Choroid plexus epithelial cell (primary cell): ENCODE data around the gene SH2D2A.

ENCODE experiments used
- DNase-seq: peaks from one replicate; pipeline ENCODE4 v3.0.0-alpha.2; 2010; ENCODE audit warnings: low read depth
- H3K4me3 ChIP-seq: 2 replicates; pipeline ENCODE4 v1.5.1; 2011; ENCODE audit warnings: low read depth, mild to moderate bottlenecking, control low read depth, low read length, moderate library complexity
- CTCF ChIP-seq: conservative IDR thresholded peaks from 2 replicates; pipeline ENCODE4 v1.5.1; 2011; ENCODE audit warnings: low read depth, mild to moderate bottlenecking, control low read depth, inconsistent platforms, low read length, moderate library complexity

Gene SH2D2A

GRCh38 chr1:156809281-156809680, 7.4 kb downstream of the SH2D2A start:
- no peak overlapping the region for H3K4me3 ChIP-seq
- no peak for TF ChIP-seq CTCF
- DNase-seq, result no peak

- TF ChIP-seq CTCF, result no peak
- no peak overlapping the region for H3K4me3 ChIP-seq
- no peak for DNase-seq
Observed at GRCh38 chr1:156808186-156809030, 8.2 kb downstream of the SH2D2A start.

- H3K4me3 ChIP-seq, result no peak overlapping the region
- no peak for DNase-seq
- no peak for TF ChIP-seq CTCF
Observed at GRCh38 chr1:156807627-156808026, 9.0 kb downstream of the SH2D2A start.

- no peak for TF ChIP-seq CTCF
- DNase-seq, result no peak
Observed at GRCh38 chr1:156806512-156807440, 9.9 kb downstream of the SH2D2A start.

GRCh38 chr1:156805766-156806511, 10.7 kb downstream of the SH2D2A start:
- TF ChIP-seq CTCF, result no peak
- no peak overlapping the region for H3K4me3 ChIP-seq
- DNase-seq, result peak; percentile 87

More at GRCh38 chr1:156806512-156807440, 9.9 kb downstream of the SH2D2A start:
- H3K4me3 ChIP-seq, result no peak overlapping the region

GRCh38 chr1:156804572-156805243, 11.9 kb downstream of the SH2D2A start:
- peak; percentile 38 for DNase-seq
- no peak overlapping the region for H3K4me3 ChIP-seq
- no peak for TF ChIP-seq CTCF
